ENCODE data around the gene OGFOD3. TPM values are rescaled to one million over a fixed set of nuclear protein-coding genes. Genes with fewer than 3 reads are reported as not detected.

The OGFOD3 gene
- total and polyA plus RNA-seq, 9 of the 15 experiments (the other 6 are each of a cell fraction or from before 2014, with no cell fraction given): 0.69 to 44.7 (median 18.9) TPM

GRCh38 chr17:82418001-82418986, at the start of gene OGFOD3, which contains the start of gene HEXD (continued):
- TF ChIP-seq TFAM (CRISPR knock-in tag; conservative IDR thresholded peaks at IDR 0.05) (no peak), ELF1 (tag; IDR thresholded peaks at IDR 0.05) (no peak), ZNF197 (CRISPR knock-in tag; IDR thresholded peaks at IDR 0.05; ENCODE audit: low read depth) (no peak), GTF2E2 (tag; IDR thresholded peaks at IDR 0.05) (no peak; the same call in 1 of the 2 replicates), HCFC1 (IDR thresholded peaks at IDR 0.05; ENCODE audit: low read depth, low read length) (peak; percentile 82), FOXK2 (conservative IDR thresholded peaks at IDR 0.05 in 1 of 2, IDR thresholded peaks at IDR 0.05 in 1 of 2; ENCODE audit: low read depth in 2 of 2) (no peak), SAFB2 (IDR thresholded peaks at IDR 0.05; ENCODE audit: borderline replicate concordance, low read depth, low read length, severe bottlenecking) (no peak), SP1 (CRISPR knock-in tag; IDR thresholded peaks at IDR 0.05) (peak; percentile 60), JUND (IDR thresholded peaks at IDR 0.05; ENCODE audit: borderline replicate concordance, low read depth, low read length) (peak; percentile 57), JUND (tag; IDR thresholded peaks at IDR 0.05; ENCODE audit: borderline replicate concordance, low read depth, low read length) (peak; percentile 9; the same call in 1 of the 3 replicates), CBFA2T2 (conservative IDR thresholded peaks at IDR 0.05) (no peak), CBFA2T3 (IDR thresholded peaks at IDR 0.05) (no peak), NFIC (IDR thresholded peaks at IDR 0.05) (peak; percentile 25; the same call in 1 of the 2 replicates), CBX8 (IDR thresholded peaks at IDR 0.05; ENCODE audit: borderline replicate concordance, extremely low read depth, low read depth, low read length, poor library complexity, severe bottlenecking) (no peak), ZBTB11 (CRISPR knock-in tag; IDR thresholded peaks at IDR 0.05) (0 out of 6 replicates have a peak, but pooled peaks of 1 of the 3 experiments have one; percentile 48), ZNF707 (CRISPR knock-in tag; conservative IDR thresholded peaks at IDR 0.05) (no peak), ZBTB49 (CRISPR knock-in tag; IDR thresholded peaks at IDR 0.05; ENCODE audit: borderline replicate concordance) (no peak), POLR2B (IDR thresholded peaks at IDR 0.05; ENCODE audit: low read depth, partially characterized antibody) (peak; percentile 28), ZEB2 (IDR thresholded peaks at IDR 0.05) (no peak), XRCC3 (IDR thresholded peaks at IDR 0.05) (no peak), SLC30A9 (CRISPR knock-in tag; IDR thresholded peaks at IDR 0.05) (no peak), KDM1A (IDR thresholded peaks at IDR 0.05) (no peak)
